ENCODE data around the gene COG2.

Gene COG2

DNA sequence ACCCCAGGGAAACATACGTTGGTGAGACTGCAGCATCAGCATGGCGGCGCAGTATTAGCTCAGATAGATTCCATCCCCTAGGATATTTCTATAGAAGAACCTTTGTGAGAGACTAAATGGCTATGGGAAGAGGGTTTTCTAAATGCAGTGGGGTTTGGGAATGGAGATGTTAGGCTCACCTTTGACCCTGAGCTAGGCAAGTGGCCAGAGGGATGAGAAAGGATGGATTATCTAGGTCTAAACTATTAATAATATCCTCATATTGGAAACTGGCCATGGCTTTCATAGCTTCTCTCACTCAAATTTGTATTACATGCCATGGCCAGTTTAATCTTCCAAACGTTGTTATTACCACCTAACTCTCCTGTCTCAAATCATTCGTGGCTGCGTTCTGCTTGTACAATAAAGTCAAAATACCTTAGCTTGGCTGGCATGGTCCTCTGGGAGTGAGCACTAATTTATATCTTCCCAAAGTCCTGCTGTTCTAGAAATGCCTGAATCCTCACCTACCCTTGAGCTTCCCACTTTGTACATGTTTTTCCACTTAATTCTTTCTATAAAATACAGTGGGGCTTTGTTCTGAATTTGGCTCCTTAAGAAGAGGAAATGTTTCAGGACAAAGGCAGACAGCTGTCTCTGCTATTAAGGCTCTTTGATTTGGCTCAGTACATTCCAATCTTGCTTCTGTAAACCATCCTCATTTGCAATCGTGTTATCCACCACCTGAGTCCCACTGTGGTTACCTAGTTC, 31.0 kb upstream of the COG2 start:
- no CpG with 5 or more reads among the region's 7 CpGs for WGBS (ENCODE audit: insufficient coverage, insufficient read length)
- Histone ChIP-seq H3K27ac (ENCODE audit: low read length) (no peak overlapping the region), H3K4me3 (ENCODE audit: low read length) (no peak overlapping the region), H3K9me3 (ENCODE audit: control insufficient read depth, insufficient read depth, low read length) (no peaks in the 10 kb centered on the region), H3K4me1 (ENCODE audit: control insufficient read depth, insufficient read depth, low read length) (peaks cover 4% of the 10 kb centered on the region; the same call in 1 of the 2 replicates), H3K36me3 (ENCODE audit: control insufficient read depth, insufficient read depth, low read length) (no peaks in the 10 kb centered on the region), H3K27me3 (ENCODE audit: control insufficient read depth, insufficient read depth, low read length) (no peaks in the 10 kb centered on the region)
- DNase-seq (ENCODE audit: low read depth, low spot score), result no peak

DNA sequence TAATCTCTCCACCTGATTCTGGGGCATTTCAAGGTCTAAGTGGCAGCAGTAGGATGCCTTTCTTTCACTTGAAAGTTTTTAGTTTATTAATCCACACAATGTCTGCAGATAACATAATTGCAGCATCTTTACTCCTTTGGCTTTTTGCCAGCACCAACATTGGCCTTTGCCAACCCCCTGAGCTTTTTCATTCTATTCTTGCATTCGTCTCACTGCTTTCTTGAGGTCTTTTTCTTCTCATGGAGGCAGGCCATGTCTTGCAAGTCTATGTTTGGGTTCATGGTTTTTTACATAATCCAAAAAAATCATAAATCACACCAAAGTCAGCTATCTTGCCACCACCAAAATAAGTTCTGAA, 30.4 kb upstream of the COG2 start:
- no peak overlapping the region for H3K27ac ChIP-seq (ENCODE audit: low read length)
- WGBS (ENCODE audit: insufficient coverage, insufficient read length), result no CpG with 5 or more reads among the region's 1 CpG

DNA sequence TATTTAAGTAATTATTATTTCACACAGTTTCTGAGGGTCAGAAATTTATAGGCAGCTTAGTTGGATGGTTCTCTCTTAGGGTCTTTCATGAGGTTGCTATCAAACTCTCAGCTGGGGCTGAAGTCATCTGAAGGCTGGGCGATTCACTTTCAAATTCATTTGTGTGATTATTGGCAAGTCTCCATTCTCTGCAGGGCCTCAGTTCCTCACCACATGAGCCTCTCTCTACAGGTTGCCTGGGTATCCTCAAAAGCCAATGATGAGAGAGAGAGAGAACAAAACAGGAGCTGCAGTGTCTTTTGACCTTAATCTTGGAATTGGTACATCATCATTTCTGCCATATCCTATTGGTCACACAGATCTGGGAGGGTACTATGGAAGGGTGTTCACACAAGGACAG, 29.6 kb upstream of the COG2 start:
- Histone ChIP-seq H3K27me3 (ENCODE audit: control insufficient read depth, insufficient read depth, low read length) (no peaks in the 10 kb centered on the region), H3K4me3 (ENCODE audit: low read length) (no peak overlapping the region), H3K4me1 (ENCODE audit: control insufficient read depth, insufficient read depth, low read length) (peaks cover 4% of the 10 kb centered on the region; the same call in 1 of the 2 replicates), H3K36me3 (ENCODE audit: control insufficient read depth, insufficient read depth, low read length) (no peaks in the 10 kb centered on the region), H3K27ac (ENCODE audit: low read length) (no peak overlapping the region), H3K9me3 (ENCODE audit: control insufficient read depth, insufficient read depth, low read length) (no peaks in the 10 kb centered on the region)
- DNase-seq (ENCODE audit: low read depth, low spot score), result no peak
- WGBS (ENCODE audit: insufficient coverage, insufficient read length), result no CpG with 5 or more reads among the region's 1 CpG

More for the DNA sequence above, 30.4 kb upstream of the COG2 start:
- DNase-seq (ENCODE audit: low read depth, low spot score), result no peak
- Histone ChIP-seq H3K27me3 (ENCODE audit: control insufficient read depth, insufficient read depth, low read length) (no peaks in the 10 kb centered on the region), H3K36me3 (ENCODE audit: control insufficient read depth, insufficient read depth, low read length) (no peaks in the 10 kb centered on the region), H3K4me1 (ENCODE audit: control insufficient read depth, insufficient read depth, low read length) (peaks cover 4% of the 10 kb centered on the region; the same call in 1 of the 2 replicates), H3K4me3 (ENCODE audit: low read length) (no peak overlapping the region), H3K9me3 (ENCODE audit: control insufficient read depth, insufficient read depth, low read length) (no peaks in the 10 kb centered on the region)

GRCh38 chr1:230614121-230614520, 28.2 kb upstream of the COG2 start:
- H3K27ac ChIP-seq (ENCODE audit: low read length), result no peak overlapping the region
- DNase-seq (ENCODE audit: low read depth, low spot score), result no peak
- WGBS (ENCODE audit: insufficient coverage, insufficient read length), result no CpG with 5 or more reads among the region's 3 CpGs
- H3K27me3 ChIP-seq (ENCODE audit: control insufficient read depth, insufficient read depth, low read length), result no peaks in the 10 kb centered on the region
- H3K9me3 ChIP-seq (ENCODE audit: control insufficient read depth, insufficient read depth, low read length), result no peaks in the 10 kb centered on the region
- peaks cover 3% of the 10 kb centered on the region; the same call in 1 of the 2 replicates for H3K4me1 ChIP-seq (ENCODE audit: control insufficient read depth, insufficient read depth, low read length)
- H3K36me3 ChIP-seq (ENCODE audit: control insufficient read depth, insufficient read depth, low read length), result no peaks in the 10 kb centered on the region
- no peak overlapping the region for H3K4me3 ChIP-seq (ENCODE audit: low read length)

DNA sequence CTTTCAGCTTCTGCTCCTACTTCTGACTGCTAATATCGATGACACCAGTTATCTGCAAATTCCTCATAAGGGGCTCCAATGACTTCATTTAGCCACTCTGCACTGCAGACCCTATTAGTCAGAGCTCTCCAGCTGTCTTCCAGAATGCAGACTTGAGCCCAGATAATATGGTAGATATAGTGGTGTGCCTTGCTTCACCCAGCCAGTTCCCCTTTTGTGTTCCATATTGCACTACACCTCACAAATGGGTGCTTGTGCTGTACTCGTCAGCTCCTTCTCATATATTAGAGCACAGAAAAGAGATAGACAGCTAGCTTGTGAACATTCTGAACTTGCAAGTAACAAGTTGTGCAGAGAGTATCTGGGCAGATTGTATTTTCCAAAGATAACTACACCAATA, 23.7 kb upstream of the COG2 start:
- WGBS (ENCODE audit: insufficient coverage, insufficient read length), result no CpG with 5 or more reads among the region's 2 CpGs
- no peaks in the 10 kb centered on the region for H3K36me3 ChIP-seq (ENCODE audit: control insufficient read depth, insufficient read depth, low read length)
- no peak overlapping the region for H3K27ac ChIP-seq (ENCODE audit: low read length)
- no peaks in the 10 kb centered on the region for H3K27me3 ChIP-seq (ENCODE audit: control insufficient read depth, insufficient read depth, low read length)
- H3K4me3 ChIP-seq (ENCODE audit: low read length), result no peak overlapping the region
- DNase-seq (ENCODE audit: low read depth, low spot score), result no peak
- no peaks in the 10 kb centered on the region for H3K4me1 ChIP-seq (ENCODE audit: control insufficient read depth, insufficient read depth, low read length)
- no peaks in the 10 kb centered on the region for H3K9me3 ChIP-seq (ENCODE audit: control insufficient read depth, insufficient read depth, low read length)

- Histone ChIP-seq H3K9me3 (ENCODE audit: control insufficient read depth, insufficient read depth, low read length) (no peaks in the 10 kb centered on the region), H3K27ac (ENCODE audit: low read length) (no peak overlapping the region), H3K4me3 (ENCODE audit: low read length) (no peak overlapping the region), H3K27me3 (ENCODE audit: control insufficient read depth, insufficient read depth, low read length) (no peaks in the 10 kb centered on the region), H3K4me1 (ENCODE audit: control insufficient read depth, insufficient read depth, low read length) (no peaks in the 10 kb centered on the region), H3K36me3 (ENCODE audit: control insufficient read depth, insufficient read depth, low read length) (no peaks in the 10 kb centered on the region)
- no CpG with 5 or more reads among the region's 3 CpGs for WGBS (ENCODE audit: insufficient coverage, insufficient read length)
- DNase-seq (ENCODE audit: low read depth, low spot score), result no peak
These were observed 21.5 kb upstream of the COG2 start for GRCh38 chr1:230620649-230621323.

DNA sequence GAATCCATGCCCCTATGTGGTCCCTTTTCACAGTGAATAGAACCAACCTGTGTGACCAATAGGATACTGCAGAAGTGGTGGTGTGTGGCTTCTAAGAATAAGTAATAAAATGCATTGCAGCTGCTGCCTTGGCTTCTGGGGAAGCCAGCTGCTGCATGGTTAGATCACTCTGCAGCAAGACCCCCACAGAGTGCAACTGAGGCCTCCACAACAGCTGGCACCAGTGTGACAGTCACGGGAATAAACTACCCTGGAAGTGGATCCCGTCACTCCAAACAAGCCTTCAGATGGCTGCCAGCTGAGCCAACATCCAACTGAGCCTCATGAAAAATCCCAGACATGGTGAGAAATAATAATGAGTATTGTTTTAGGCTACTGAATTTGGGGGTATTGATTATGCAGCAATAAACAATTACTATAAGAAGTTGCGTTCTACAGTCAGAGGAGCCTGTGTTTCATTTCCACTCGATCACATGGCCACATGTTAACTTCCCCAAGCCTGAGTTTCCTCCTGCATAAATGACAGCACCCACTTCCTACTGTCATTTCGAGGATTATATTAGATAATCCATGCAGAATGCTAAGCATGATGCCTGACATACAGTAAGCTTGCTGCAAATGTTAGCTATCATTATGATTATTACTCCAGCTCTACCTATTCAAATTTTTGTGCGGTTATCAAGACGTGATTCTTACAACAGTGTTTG, 20.8 kb upstream of the COG2 start:
- WGBS (ENCODE audit: insufficient coverage, insufficient read length), result no CpG with 5 or more reads among the region's 7 CpGs

GRCh38 chr1:230622151-230622550, 20.1 kb upstream of the COG2 start:
- Histone ChIP-seq H3K27me3 (ENCODE audit: control insufficient read depth, insufficient read depth, low read length) (no peaks in the 10 kb centered on the region), H3K27ac (ENCODE audit: low read length) (no peak overlapping the region), H3K36me3 (ENCODE audit: control insufficient read depth, insufficient read depth, low read length) (no peaks in the 10 kb centered on the region), H3K4me3 (ENCODE audit: low read length) (no peak overlapping the region), H3K9me3 (ENCODE audit: control insufficient read depth, insufficient read depth, low read length) (no peaks in the 10 kb centered on the region), H3K4me1 (ENCODE audit: control insufficient read depth, insufficient read depth, low read length) (no peaks in the 10 kb centered on the region)
- WGBS (ENCODE audit: insufficient coverage, insufficient read length), result no CpG with 5 or more reads among the region's 4 CpGs
- DNase-seq (ENCODE audit: low read depth, low spot score), result no peak

More for the DNA sequence above, 20.8 kb upstream of the COG2 start:
- no peaks in the 10 kb centered on the region for H3K36me3 ChIP-seq (ENCODE audit: control insufficient read depth, insufficient read depth, low read length)
- no peak for DNase-seq (ENCODE audit: low read depth, low spot score)
- H3K4me3 ChIP-seq (ENCODE audit: low read length), result no peak overlapping the region
- no peaks in the 10 kb centered on the region for H3K4me1 ChIP-seq (ENCODE audit: control insufficient read depth, insufficient read depth, low read length)
- H3K27me3 ChIP-seq (ENCODE audit: control insufficient read depth, insufficient read depth, low read length), result no peaks in the 10 kb centered on the region
- H3K27ac ChIP-seq (ENCODE audit: low read length), result no peak overlapping the region
- no peaks in the 10 kb centered on the region for H3K9me3 ChIP-seq (ENCODE audit: control insufficient read depth, insufficient read depth, low read length)

DNA sequence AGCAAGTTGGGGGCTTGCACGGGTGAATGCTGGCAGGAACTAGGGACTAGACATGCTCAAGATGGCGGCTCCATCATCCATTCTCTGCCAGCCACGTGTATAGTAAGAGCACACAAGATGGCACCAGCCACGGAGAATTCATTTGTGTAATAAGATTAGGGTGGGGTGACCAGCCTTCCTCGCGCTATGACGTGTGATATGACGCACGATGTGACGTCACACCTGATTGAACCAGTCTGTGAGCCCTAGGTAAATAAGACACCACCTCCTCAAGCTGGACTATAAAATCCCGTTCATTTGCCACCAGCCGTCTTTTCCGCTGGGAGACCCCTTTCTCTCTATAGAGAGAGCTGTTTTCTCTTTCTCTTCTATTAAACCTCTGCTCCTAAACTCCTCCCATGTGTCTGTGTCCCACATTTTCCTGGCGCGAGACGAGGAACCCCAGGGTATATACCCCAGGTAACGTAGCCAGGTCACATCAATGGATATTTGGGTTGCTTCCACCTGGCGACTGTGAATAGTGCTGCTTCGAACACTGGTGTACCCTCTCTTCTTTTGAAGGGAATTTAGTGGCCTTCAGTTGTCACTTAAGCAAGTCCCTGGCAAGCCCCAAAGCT, 18.1 kb upstream of the COG2 start:
- Histone ChIP-seq H3K4me3 (ENCODE audit: low read length) (no peak overlapping the region), H3K4me1 (ENCODE audit: control insufficient read depth, insufficient read depth, low read length) (no peaks in the 10 kb centered on the region), H3K9me3 (ENCODE audit: control insufficient read depth, insufficient read depth, low read length) (no peaks in the 10 kb centered on the region), H3K27ac (ENCODE audit: low read length) (no peak overlapping the region), H3K36me3 (ENCODE audit: control insufficient read depth, insufficient read depth, low read length) (no peaks in the 10 kb centered on the region), H3K27me3 (ENCODE audit: control insufficient read depth, insufficient read depth, low read length) (no peaks in the 10 kb centered on the region)
- no CpG with 5 or more reads among the region's 19 CpGs for whole genome bisulfite sequencing (ENCODE audit: insufficient coverage, insufficient read length)
- no peak for DNase-seq (ENCODE audit: low read depth, low spot score)

- no peak for DNase-seq (ENCODE audit: low read depth, low spot score)
- H3K9me3 ChIP-seq (ENCODE audit: control insufficient read depth, insufficient read depth, low read length), result no peaks in the 10 kb centered on the region
- no peaks in the 10 kb centered on the region for H3K36me3 ChIP-seq (ENCODE audit: control insufficient read depth, insufficient read depth, low read length)
- no CpG with 5 or more reads among the region's 2 CpGs for WGBS (ENCODE audit: insufficient coverage, insufficient read length)
- H3K27me3 ChIP-seq (ENCODE audit: control insufficient read depth, insufficient read depth, low read length), result no peaks in the 10 kb centered on the region
- no peaks in the 10 kb centered on the region for H3K4me1 ChIP-seq (ENCODE audit: control insufficient read depth, insufficient read depth, low read length)
- H3K27ac ChIP-seq (ENCODE audit: low read length), result no peak overlapping the region
- no peak overlapping the region for H3K4me3 ChIP-seq (ENCODE audit: low read length)
These were observed 16.0 kb upstream of the COG2 start for GRCh38 chr1:230626232-230626631.
